Uterus (tissue), 2 donors: ENCODE data around the gene IGFBPL1.

Source experiments
- POLR2A ChIP-seq, 2 donors: fragments of 450-650 bp; IDR thresholded peaks; one replicate each; pipeline ENCODE4 v1.6.1; 2016; ENCODE audit warnings: antibody characterized with exemption in 2 of 2, mild to moderate bottlenecking in 1 of 2, moderate library complexity in 1 of 2
- TF ChIP-seq, protein P1 (sequence below), 4 experiments: fragments of 200-600 bp in 2 of 4; fragments of 450-650 bp in 2 of 4; sonication (generic) in 2 of 4; IDR thresholded peaks; one replicate each; pipeline ENCODE4 v1.5.1; 2016 to 2019; ENCODE audit warnings: antibody characterized with exemption in 4 of 4, mild to moderate bottlenecking in 2 of 4, moderate library complexity in 1 of 4

GRCh38 chr9:38380230-38380871 lies 43.9 kb downstream of the IGFBPL1 start:
- TF ChIP-seq, protein P1, sequence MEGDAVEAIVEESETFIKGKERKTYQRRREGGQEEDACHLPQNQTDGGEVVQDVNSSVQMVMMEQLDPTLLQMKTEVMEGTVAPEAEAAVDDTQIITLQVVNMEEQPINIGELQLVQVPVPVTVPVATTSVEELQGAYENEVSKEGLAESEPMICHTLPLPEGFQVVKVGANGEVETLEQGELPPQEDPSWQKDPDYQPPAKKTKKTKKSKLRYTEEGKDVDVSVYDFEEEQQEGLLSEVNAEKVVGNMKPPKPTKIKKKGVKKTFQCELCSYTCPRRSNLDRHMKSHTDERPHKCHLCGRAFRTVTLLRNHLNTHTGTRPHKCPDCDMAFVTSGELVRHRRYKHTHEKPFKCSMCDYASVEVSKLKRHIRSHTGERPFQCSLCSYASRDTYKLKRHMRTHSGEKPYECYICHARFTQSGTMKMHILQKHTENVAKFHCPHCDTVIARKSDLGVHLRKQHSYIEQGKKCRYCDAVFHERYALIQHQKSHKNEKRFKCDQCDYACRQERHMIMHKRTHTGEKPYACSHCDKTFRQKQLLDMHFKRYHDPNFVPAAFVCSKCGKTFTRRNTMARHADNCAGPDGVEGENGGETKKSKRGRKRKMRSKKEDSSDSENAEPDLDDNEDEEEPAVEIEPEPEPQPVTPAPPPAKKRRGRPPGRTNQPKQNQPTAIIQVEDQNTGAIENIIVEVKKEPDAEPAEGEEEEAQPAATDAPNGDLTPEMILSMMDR (IDR thresholded peaks at IDR 0.05) = no peak
- TF ChIP-seq POLR2A (IDR thresholded peaks at IDR 0.05) = no peak
